Activated CD8-positive, alpha-beta memory T cell treated with anti-CD3 and anti-CD28 coated beads, Interleukin-2, amount 10 ng/mL, durations not matched to agents 7 days and 5 days (primary cell): ENCODE results near the gene CROT. TPM values are rescaled to one million over a fixed set of nuclear protein-coding genes. Genes with fewer than 3 reads are reported as not detected.

Source experiments
- ATAC-seq: fragments of 150-1000 bp; cut with Tn5 transposase; one replicate; pipeline ENCODE4 v1.10.0; 2021; ENCODE audit warnings: moderate library complexity
- CTCF ChIA-PET: fragments of 350-600 bp; sonication (Branson Sonifier 250); formaldehyde crosslinking; loops from one replicate; lab custom pipeline; 2021; ENCODE audit warnings: antibody characterized with exemption; lab: Charles Lee
- DNase-seq: peaks from one replicate; pipeline ENCODE4 v3.0.0-alpha.2; 2020
- H3K27ac Mint-ChIP-seq: one replicate; pipeline ENCODE4 v1.8.0; 2021; ENCODE audit warnings: mild to moderate bottlenecking, mixed read lengths
- H3K27me3 Mint-ChIP-seq: one replicate; pipeline ENCODE4 v1.8.0; 2021; ENCODE audit warnings: mixed read lengths
- H3K36me3 Mint-ChIP-seq: one replicate; pipeline ENCODE4 v1.8.0; 2021; ENCODE audit warnings: mild to moderate bottlenecking, mixed read lengths
- H3K4me1 Mint-ChIP-seq: one replicate; pipeline ENCODE4 v1.8.0; 2021; ENCODE audit warnings: mixed read lengths
- H3K4me3 Mint-ChIP-seq: one replicate; pipeline ENCODE4 v1.8.0; 2021; ENCODE audit warnings: mild to moderate bottlenecking, moderate library complexity, mixed read lengths
- H3K9me3 Mint-ChIP-seq: one replicate; pipeline ENCODE4 v1.8.0; 2022; ENCODE audit warnings: low read depth, mixed read lengths
- total RNA-seq, 2 experiments: library from RNA; stranded (reverse); gene quantifications; one replicate each; pipeline ENCODE4 v1.2.3, GENCODE V29; 2021

The CROT gene
- total RNA-seq, 2 experiments from 2014 or later = 10.3 to 11.5 TPM

GRCh38 chr7:87325576-87326370 is 19.7 kb upstream of the CROT start:
- H3K9me3 Mint-ChIP-seq = peaks cover 32% of the 10 kb centered on the region

GRCh38 chr7:87328281-87328680 is 17.2 kb upstream of the CROT start:
- Mint-ChIP-seq H3K4me1 (no peaks in the 10 kb centered on the region), H3K4me3 (no peak overlapping the region), H3K27me3 (no peaks in the 10 kb centered on the region), H3K36me3 (peaks cover 45% of the 10 kb centered on the region), H3K27ac (no peak overlapping the region), H3K9me3 (peaks cover 28% of the 10 kb centered on the region)
- CTCF ChIA-PET = no interaction called here
- DNase-seq (no peak), ATAC-seq (no peak)

More at GRCh38 chr7:87325576-87326370, 19.7 kb upstream of the CROT start:
- Mint-ChIP-seq H3K4me1 (no peaks in the 10 kb centered on the region), H3K27me3 (no peaks in the 10 kb centered on the region), H3K4me3 (no peak overlapping the region), H3K27ac (no peak overlapping the region), H3K36me3 (peaks cover 46% of the 10 kb centered on the region)
- no peak for DNase-seq
- ATAC-seq = no peak
- CTCF ChIA-PET = interaction anchor here (1.3 to 1.7 kb wide), 2 partner anchors 72 to 90 kb away, joined by 3 to 5 read pairs; no protein-coding TSS in a partner anchor

GRCh38 chr7:87330316-87330715 is 15.1 kb upstream of the CROT start:
- H3K27ac Mint-ChIP-seq = no peak overlapping the region
- ATAC-seq = no peak
- no peak for DNase-seq
- H3K27me3 Mint-ChIP-seq = no peaks in the 10 kb centered on the region
- H3K9me3 Mint-ChIP-seq = peaks cover 33% of the 10 kb centered on the region
- peaks cover 53% of the 10 kb centered on the region for H3K36me3 Mint-ChIP-seq
- CTCF ChIA-PET = no interaction called here
- no peak overlapping the region for H3K4me3 Mint-ChIP-seq
- H3K4me1 Mint-ChIP-seq = no peaks in the 10 kb centered on the region

- Mint-ChIP-seq H3K27ac (peak overlapping the region; percentile 31), H3K36me3 (peaks cover 53% of the 10 kb centered on the region), H3K9me3 (peaks cover 33% of the 10 kb centered on the region), H3K27me3 (no peaks in the 10 kb centered on the region), H3K4me1 (no peaks in the 10 kb centered on the region), H3K4me3 (no peak overlapping the region)
- CTCF ChIA-PET = no interaction called here
- ATAC-seq (no peak), DNase-seq (no peak)
These were observed 14.5 kb upstream of the CROT start for GRCh38 chr7:87330942-87331341.

GRCh38 chr7:87331687-87332252 is 13.7 kb upstream of the CROT start:
- ATAC-seq = no peak
- Mint-ChIP-seq H3K4me1 (no peaks in the 10 kb centered on the region), H3K36me3 (peaks cover 55% of the 10 kb centered on the region), H3K9me3 (peaks cover 32% of the 10 kb centered on the region), H3K27me3 (no peaks in the 10 kb centered on the region), H3K4me3 (no peak overlapping the region), H3K27ac (no peak overlapping the region)
- DNase-seq = no peak
- CTCF ChIA-PET = no interaction called here

GRCh38 chr7:87332321-87332720 is 13.1 kb upstream of the CROT start:
- H3K36me3 Mint-ChIP-seq = peaks cover 51% of the 10 kb centered on the region

GRCh38 chr7:87336136-87336535 is 9.3 kb upstream of the CROT start:
- H3K27me3 Mint-ChIP-seq = no peaks in the 10 kb centered on the region
- H3K36me3 Mint-ChIP-seq = peaks cover 28% of the 10 kb centered on the region

More at GRCh38 chr7:87332321-87332720, 13.1 kb upstream of the CROT start:
- CTCF ChIA-PET = no interaction called here
- DNase-seq = no peak
- Mint-ChIP-seq H3K27me3 (no peaks in the 10 kb centered on the region), H3K4me1 (no peaks in the 10 kb centered on the region), H3K27ac (no peak overlapping the region), H3K9me3 (peaks cover 27% of the 10 kb centered on the region), H3K4me3 (no peak overlapping the region)
- ATAC-seq = no peak

DNA sequence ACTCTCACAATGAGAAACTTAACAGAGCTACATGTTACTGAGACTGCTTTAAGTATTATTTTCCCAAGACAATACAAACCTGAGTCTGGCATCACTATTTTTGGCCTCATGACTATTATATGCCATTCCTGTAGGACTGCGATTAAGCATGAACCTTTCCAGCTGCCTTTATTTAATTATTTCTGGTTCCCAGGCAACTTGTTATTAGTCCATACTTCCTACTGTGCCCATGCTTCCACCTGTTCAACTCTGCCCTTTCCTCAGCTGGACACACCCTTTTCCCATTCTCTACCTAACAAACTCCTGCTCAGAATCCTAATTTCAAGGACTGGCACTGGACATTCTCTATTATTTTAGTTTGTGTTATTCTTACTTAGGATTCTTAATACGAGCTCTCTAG is 8.1 kb upstream of the CROT start:
- CTCF ChIA-PET = interaction anchor here (1.2 kb wide), 1 partner anchor 19 kb away, joined by 3 read pairs; no protein-coding TSS in a partner anchor
- peaks cover 5% of the 10 kb centered on the region for H3K9me3 Mint-ChIP-seq
- no peak overlapping the region for H3K4me3 Mint-ChIP-seq
- no peaks in the 10 kb centered on the region for H3K27me3 Mint-ChIP-seq
- H3K4me1 Mint-ChIP-seq = peaks cover 11% of the 10 kb centered on the region
- DNase-seq (no peak), ATAC-seq (no peak)
- no peak overlapping the region for H3K27ac Mint-ChIP-seq
- H3K36me3 Mint-ChIP-seq = peaks cover 30% of the 10 kb centered on the region

More at GRCh38 chr7:87336136-87336535, 9.3 kb upstream of the CROT start:
- H3K27ac Mint-ChIP-seq = no peak overlapping the region
- no peak overlapping the region for H3K4me3 Mint-ChIP-seq
- H3K9me3 Mint-ChIP-seq = peaks cover 5% of the 10 kb centered on the region
- H3K4me1 Mint-ChIP-seq = peaks cover under 1% of the 10 kb centered on the region
- ATAC-seq (no peak), DNase-seq (no peak)
- CTCF ChIA-PET = interaction anchor here (1.0 kb wide), 1 partner anchor 79 kb away, joined by 3 read pairs; no protein-coding TSS in a partner anchor

DNA sequence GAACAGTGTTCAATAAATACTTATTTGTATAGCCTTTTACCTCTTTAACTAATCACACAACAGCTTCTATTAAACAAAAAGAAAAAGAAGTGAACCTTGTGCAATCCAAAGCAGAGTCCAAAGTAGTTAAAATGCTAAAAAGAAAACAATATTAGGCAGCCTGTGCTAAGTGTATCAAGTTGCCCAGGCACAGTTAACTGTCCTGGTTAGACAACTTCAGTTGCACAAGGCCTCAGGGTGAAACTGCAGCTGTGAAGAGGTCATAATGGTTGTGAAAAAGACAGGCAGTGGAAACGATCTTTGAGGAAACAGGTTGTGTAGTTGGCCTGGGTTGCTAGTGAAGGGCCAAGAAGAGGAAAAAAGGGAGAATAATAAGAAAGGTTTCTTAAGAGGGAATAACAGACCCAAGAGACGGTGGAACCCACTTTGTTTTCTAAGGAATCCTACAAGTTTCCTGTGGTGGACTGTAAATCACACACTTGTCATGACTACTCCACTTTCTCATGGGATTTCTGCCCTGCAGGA is 6.0 kb upstream of the CROT start:
- H3K36me3 Mint-ChIP-seq = peaks cover 25% of the 10 kb centered on the region
- H3K4me3 Mint-ChIP-seq = no peak overlapping the region
- DNase-seq (no peak), ATAC-seq (no peak)
- peaks cover 2% of the 10 kb centered on the region for H3K9me3 Mint-ChIP-seq
- CTCF ChIA-PET = no interaction called here
- H3K27me3 Mint-ChIP-seq = no peaks in the 10 kb centered on the region
- H3K27ac Mint-ChIP-seq = no peak overlapping the region
- peaks cover 26% of the 10 kb centered on the region for H3K4me1 Mint-ChIP-seq

- CTCF ChIA-PET = no interaction called here
- no peaks in the 10 kb centered on the region for H3K9me3 Mint-ChIP-seq
- no peak overlapping the region for H3K4me3 Mint-ChIP-seq
- no peaks in the 10 kb centered on the region for H3K27me3 Mint-ChIP-seq
- no peak for DNase-seq
- H3K36me3 Mint-ChIP-seq = peaks cover 15% of the 10 kb centered on the region
- H3K4me1 Mint-ChIP-seq = peaks cover 33% of the 10 kb centered on the region
- H3K27ac Mint-ChIP-seq = peak overlapping the region; percentile 11
- no peak for ATAC-seq
These were observed 4.0 kb upstream of the CROT start for GRCh38 chr7:87341441-87341840.

DNA sequence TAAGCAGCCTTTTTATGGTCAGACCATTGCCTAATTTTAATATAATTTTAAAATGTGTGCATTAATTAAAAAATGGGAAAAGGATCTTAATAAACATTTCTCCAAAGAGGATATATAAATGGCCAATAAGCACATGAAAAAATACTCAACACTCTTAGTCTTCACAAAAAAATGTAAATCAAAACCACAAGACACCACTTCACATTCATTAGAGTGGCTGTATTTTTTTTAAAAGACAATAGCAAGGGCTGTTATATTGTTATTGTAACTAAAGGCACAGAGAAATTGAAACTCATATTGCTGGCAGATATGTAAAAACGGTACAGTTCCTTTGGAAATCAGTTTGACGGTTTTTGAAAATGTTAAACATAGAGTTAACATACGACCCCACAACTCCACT is 3.2 kb upstream of the CROT start:
- no peaks in the 10 kb centered on the region for H3K9me3 Mint-ChIP-seq
- peaks cover 41% of the 10 kb centered on the region for H3K4me1 Mint-ChIP-seq
- H3K4me3 Mint-ChIP-seq = no peak overlapping the region

GRCh38 chr7:87344446-87344845 is 1.0 kb upstream of the CROT start:
- CTCF ChIA-PET = interaction anchor here (1.3 to 1.5 kb wide), 3 partner anchors 28 to 192 kb away, joined by 3 to 4 read pairs (median 3); partner anchors contain the start of gene DMTF1
- peak overlapping the region; percentile 85 for H3K27ac Mint-ChIP-seq
- peaks cover 30% of the 10 kb centered on the region for H3K36me3 Mint-ChIP-seq
- no peaks in the 10 kb centered on the region for H3K27me3 Mint-ChIP-seq
- DNase-seq (no peak), ATAC-seq (no peak)
- H3K9me3 Mint-ChIP-seq = no peaks in the 10 kb centered on the region
- peaks cover 42% of the 10 kb centered on the region for H3K4me1 Mint-ChIP-seq
- H3K4me3 Mint-ChIP-seq = peak overlapping the region; percentile 84

More for the DNA sequence above, 3.2 kb upstream of the CROT start:
- ATAC-seq (no peak), DNase-seq (no peak)
- Mint-ChIP-seq H3K27me3 (no peaks in the 10 kb centered on the region), H3K36me3 (peaks cover 15% of the 10 kb centered on the region), H3K27ac (no peak overlapping the region)
- CTCF ChIA-PET = no interaction called here

DNA sequence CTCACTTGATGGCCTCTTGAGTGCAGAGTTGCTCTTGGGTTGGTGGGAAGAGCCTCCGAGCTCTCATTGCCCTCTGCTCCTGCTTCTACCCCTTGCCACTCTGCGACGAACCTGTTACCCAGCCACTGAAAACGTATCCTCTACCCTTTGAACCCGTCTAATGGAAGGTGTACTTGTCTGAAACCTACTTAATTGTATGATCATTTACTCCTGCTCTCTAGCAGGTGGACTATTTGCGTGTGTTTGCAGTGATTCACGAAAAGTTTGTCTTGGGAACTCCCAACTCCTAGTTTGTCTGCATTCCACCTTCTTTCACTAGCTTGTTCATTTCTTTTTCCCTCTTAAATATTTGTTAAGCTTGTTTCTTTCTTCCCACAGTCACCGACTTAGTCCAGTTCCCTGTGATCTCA is 503 bp downstream of the CROT start:
- peaks cover 42% of the 10 kb centered on the region for H3K4me1 Mint-ChIP-seq
- ATAC-seq (peak; percentile 3), DNase-seq (no peak)
- CTCF ChIA-PET = no interaction called here
- peak overlapping the region; percentile 84 for H3K4me3 Mint-ChIP-seq
- H3K9me3 Mint-ChIP-seq = no peaks in the 10 kb centered on the region
- H3K27me3 Mint-ChIP-seq = no peaks in the 10 kb centered on the region
- peaks cover 41% of the 10 kb centered on the region for H3K36me3 Mint-ChIP-seq
- H3K27ac Mint-ChIP-seq = peak overlapping the region; percentile 85
